IMR-90 (cell line): ENCODE data around the gene SH3BGRL3.

Source experiments
- CEBPB ChIP-seq: IDR thresholded peaks from 2 replicates; pipeline ENCODE4 v1.6.1; 2012; ENCODE audit warnings: low read depth, low read length, improper control_type of control experiment
- CHD1 ChIP-seq: IDR thresholded peaks from 2 replicates; pipeline ENCODE4 v1.6.1; 2012; ENCODE audit warnings: low read depth, low read length, improper control_type of control experiment
- CTCF ChIP-seq: conservative IDR thresholded peaks from 2 replicates; pipeline ENCODE4 v1.5.1; 2012; ENCODE audit warnings: mild to moderate bottlenecking, low read depth, low read length, improper control_type of control experiment
- MAFK ChIP-seq: IDR thresholded peaks from 2 replicates; pipeline ENCODE4 v1.6.1; 2012; ENCODE audit warnings: low read depth, low read length, improper control_type of control experiment
- MAZ ChIP-seq: IDR thresholded peaks from 2 replicates; pipeline ENCODE4 v1.6.1; 2012; ENCODE audit warnings: low read depth, mild to moderate bottlenecking, low read length, improper control_type of control experiment, moderate library complexity, borderline replicate concordance
- POLR2A ChIP-seq: IDR thresholded peaks from 2 replicates; pipeline ENCODE4 v1.6.1; 2012; ENCODE audit warnings: mild to moderate bottlenecking, low read depth, low read length
- RAD21 ChIP-seq: IDR thresholded peaks from 2 replicates; pipeline ENCODE4 v1.6.1; 2012; ENCODE audit warnings: low read length, improper control_type of control experiment
- RCOR1 ChIP-seq: IDR thresholded peaks from 2 replicates; pipeline ENCODE4 v1.6.1; 2012; ENCODE audit warnings: mild to moderate bottlenecking, low read length, improper control_type of control experiment; ENCODE audit not compliant: insufficient replicate concordance
- SMC3 ChIP-seq: fragments of 150-350 bp; IDR thresholded peaks from 2 replicates; pipeline ENCODE4 v1.6.1; 2016; ENCODE audit warnings: low read depth, mild to moderate bottlenecking, antibody characterized with exemption, low read length, moderate library complexity
- USF2 ChIP-seq: fragments of 150-350 bp; IDR thresholded peaks from 2 replicates; pipeline ENCODE4 v1.6.1; 2017; ENCODE audit warnings: mild to moderate bottlenecking, antibody characterized with exemption, low read length, low read depth

DNA sequence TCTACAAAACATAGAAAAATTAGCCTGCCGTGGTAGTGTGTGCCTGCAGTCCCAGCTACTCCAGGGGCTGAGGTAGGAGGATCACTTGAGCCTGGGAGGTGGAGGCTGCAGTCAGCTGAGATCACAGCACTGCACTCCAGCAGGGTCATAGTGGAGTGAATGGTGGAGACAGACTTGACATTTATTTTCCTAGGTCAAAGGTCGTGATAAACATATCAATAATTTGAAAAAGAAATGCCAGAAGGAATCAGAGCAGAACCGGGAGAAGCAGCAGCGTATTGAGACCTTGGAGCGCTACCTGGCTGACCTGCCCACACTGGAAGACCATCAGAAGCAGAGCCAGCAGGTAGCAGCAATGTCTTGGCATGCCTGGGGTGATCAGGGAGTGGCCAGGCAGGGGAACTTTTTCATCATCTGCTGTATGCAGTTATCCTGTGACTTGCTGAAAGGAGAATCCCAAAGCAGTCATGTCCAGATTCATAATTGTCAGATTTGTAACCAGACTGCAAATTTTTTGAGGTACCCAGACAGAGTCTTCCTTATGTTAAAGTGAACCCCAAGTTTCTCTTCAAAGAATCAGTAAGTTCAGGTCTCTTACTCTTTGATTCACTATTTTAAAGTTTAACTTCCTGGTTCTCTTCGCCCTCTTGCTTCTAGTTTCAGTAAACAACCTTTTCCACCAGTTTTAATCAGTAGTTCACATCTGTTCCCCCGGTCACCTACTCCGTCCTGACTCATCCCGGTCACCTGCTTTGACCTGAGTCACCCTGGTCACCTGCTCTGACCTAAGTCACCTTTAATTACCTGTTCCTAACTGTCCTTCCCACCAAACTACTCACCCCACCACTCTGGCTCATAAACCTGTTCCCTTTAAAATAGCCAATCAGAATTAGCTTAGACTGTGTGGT is 11.3 kb upstream of the SH3BGRL3 start:
- TF ChIP-seq CTCF (no peak), RAD21 (no peak), POLR2A (no peak), SMC3 (no peak), RCOR1 (no peak), CEBPB (no peak), MAFK (no peak), MAZ (no peak), CHD1 (no peak), USF2 (no peak)
